HG03378 (cell line): ENCODE results near the gene NPC1L1.
"Not testable (repeated sequence)": the region's sequence is repeated elsewhere in the genome, so short reads cannot be mapped to it uniquely, and the experiment has no call there.

Experiments used
- ATAC-seq: cut with Tn5 transposase; IDR thresholded peaks from one replicate; pipeline ENCODE4 v1.9.1; 2021; ENCODE audit warnings: mild to moderate bottlenecking, moderate library complexity; ENCODE audit not compliant: unreplicated experiment

Gene NPC1L1

DNA sequence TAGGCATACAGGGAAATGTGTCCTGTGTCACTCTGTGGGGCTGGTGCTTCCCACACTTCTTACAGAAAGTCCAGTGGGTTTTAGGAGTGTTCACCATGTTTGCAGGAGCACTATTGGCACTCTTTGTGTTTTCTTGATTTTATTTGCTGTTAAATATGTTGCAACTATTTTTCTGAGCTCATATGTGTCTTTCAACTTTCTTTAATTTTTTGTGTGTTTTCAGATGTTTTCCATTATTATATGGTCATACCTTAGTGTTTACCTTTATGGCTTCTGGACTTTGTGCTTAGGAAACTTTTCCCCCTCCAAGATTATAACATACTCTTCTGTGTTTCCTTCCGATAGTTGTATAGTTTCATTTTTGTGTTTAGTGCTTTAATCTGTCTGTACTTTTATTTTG, 29.9 kb downstream of the NPC1L1 start:
- ATAC-seq, result no peak

DNA sequence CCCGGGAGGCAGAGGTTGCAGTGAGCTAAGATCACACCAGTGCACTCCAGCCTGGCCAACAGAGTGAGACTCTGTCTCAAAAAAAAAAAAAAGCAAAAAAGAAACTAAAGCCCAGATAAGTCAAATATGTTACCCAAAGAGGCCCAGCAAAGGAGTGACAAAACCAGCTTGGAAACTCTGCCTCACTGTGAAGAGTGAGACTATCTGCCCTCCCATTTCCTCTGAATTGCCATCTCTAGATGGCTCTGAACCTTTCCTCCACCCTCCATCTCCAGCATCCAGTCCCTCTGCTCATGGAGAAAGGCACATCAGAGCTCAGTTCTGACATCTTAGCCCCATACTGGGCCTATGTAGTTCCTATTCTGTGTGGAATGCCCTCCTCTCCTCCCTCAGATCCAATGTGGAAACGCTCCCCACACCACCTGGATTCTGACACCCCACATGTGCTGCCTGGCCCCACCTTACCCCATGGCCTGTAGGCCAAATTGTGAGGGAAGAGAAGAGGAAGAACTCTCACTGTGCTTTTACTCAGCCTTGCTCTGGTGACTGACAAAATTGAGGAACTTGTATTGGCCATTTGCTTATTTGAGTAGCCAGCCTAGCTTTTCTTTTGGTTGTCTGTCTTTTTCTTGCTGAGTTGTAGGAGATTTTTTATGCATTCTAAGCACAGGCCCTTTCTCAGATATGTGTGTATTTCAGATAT, 32.7 kb downstream of the NPC1L1 start:
- ATAC-seq, result no peak

DNA sequence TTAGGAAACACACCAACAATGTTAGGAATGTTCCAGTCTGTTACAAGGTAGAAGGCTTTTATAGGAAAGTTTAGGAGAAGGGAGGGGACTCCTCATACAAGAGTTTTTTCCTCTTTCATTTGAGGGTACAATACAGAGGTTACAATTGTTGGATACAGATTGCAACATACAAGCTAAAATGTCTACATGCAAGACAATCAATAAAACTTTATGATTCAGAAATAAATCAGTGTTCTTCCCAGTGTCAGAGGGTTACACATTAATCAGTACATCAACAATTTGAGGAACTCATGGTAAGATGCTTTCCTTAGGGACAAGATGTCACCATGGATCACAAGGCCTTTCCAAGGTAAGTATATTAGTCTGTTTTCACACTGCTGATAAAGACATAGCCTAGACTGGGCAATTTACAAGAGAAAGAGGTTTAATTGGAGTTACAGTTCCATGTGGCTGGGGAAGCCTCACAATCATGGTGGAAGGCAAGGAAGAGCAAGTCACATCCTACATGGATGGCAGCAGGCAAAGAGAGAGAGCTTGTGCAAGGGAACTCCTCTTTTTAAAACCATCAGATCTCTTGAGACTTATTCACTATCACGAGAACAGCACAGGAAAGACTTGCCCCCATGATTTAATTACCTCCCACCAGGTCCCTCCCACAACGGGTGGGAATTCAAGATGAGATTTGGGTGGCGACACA, 34.4 kb downstream of the NPC1L1 start:
- ATAC-seq, result not testable (repeated sequence)

DNA sequence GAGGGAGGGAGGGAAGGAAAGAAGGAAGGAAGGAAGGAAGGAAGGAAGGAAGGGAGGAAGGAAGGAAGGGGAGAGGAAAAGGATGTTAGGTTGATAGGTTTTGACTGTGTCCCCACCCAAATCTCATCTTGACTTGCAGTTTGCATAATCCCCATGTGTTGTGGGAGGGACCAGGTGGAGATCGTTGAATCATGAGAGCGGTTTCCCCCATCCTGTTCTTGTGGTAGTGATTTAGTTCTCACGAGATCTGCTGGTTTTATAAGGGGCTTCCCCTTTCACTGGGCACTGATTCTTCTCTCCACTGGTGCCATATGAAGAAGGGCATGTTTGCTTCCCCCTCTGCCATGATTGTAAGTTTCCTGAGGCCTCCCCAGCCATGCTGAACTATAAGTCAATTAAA, 35.5 kb downstream of the NPC1L1 start:
- ATAC-seq, result no peak

DNA sequence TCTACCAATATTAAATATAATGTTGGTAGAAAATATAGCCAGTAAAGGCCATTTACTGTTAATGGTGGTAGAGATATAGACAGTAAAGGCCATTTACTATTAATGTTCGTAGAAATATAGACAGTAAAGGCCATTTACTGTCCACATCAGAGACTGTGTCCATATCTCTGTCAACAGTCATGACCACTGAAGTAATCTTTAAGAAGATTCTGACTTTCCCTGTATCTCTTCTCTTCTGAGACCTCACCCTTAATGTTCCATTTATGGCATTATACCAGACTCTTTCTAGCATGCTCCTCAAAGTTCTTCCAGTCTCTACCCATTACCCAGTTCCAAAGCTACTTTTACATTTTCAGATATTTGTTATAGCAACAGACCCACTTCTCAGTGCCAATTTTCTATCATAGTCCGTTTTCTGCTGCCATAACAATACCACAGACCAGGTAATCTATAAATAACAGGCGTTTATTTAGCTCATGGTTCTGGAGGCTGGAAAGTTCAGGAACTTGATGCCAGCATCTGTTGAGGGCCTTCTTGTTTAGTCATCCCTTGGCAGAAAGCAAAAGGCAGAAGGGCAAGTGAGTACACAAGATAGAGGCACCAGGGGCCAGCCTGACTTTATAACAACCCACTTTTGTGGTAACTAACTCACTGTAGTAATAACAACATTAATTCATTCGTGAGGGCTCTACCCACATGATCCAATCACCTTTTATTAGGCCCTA, 42.7 kb downstream of the NPC1L1 start:
- ATAC-seq, result no peak

DNA sequence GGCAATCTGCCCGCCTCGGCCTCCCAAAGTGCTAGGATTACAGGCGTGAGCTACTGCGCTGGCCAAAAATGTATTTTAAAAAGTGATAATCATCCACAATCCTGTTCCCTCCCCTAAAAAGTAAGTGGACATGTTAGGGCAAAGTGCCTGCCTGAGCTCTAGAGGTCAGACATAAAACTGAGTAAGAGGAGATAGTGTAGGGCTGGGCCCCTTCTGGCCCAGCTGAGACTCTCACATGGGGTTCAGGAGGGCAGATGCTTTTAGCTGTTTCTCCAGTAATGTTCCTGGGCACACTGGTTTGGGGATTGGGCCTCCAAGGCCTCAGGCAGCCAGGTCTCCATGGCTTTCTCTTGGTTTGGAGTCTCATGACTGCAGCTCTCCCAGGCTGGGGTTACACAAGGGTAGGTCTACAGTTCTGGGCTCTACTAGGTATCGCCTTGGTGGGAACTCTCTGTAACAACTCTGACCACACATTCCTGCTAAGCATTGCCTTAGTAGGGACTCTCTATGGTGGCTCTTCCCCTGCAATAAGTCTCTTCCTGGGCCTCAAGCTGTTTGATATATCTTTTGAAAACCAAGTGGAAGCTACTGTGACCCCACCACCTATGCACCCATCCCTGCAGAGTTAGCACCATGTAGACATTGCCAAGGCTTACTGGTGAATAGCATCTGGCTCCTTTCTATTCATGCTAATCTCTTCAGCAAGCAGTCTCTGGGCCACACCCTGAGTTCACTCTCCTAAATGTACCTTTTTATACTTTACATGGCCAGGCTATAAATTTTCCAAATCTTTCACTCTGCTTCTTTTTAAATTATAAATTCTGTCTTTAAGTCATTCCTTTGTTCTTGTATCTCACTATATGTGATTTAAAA, 43.7 kb downstream of the NPC1L1 start:
- ATAC-seq, result no peak

DNA sequence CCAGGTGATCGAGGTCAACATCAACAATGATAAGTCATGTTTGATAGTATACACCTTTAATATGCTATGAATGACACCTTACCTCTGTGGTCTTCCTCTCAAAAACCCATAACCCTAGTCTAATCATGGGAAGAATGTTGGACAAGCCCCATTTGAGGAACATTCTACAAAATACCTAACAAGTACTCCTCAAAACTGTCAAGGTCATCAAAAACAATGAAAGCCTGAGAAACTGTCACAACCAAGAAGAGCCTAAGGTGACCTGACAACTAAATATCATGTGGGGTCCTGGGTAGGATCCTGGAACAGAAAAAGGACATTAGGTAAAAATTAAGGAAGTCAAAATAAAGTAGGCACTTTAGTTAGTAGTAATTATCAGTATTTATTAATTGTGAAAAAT, 44.7 kb downstream of the NPC1L1 start:
- ATAC-seq, result no peak

DNA sequence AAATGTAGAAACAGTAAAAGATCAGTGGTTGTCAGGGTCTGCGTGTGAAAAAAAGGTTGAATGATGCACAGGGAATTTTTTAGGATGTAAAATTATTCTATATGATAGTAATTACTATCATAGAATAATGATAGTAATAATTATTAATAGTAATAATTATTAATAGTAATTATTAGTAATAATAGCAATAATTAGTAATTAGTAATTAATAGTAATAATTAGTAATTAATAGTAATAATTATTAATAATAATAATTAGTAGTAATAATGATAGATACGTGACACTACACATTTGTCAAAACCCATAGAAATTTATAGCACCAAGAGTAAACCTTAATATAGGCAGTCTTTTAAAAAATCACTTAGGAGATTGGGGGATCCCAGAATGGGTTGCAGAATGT, 46.2 kb downstream of the NPC1L1 start:
- ATAC-seq, result no peak

DNA sequence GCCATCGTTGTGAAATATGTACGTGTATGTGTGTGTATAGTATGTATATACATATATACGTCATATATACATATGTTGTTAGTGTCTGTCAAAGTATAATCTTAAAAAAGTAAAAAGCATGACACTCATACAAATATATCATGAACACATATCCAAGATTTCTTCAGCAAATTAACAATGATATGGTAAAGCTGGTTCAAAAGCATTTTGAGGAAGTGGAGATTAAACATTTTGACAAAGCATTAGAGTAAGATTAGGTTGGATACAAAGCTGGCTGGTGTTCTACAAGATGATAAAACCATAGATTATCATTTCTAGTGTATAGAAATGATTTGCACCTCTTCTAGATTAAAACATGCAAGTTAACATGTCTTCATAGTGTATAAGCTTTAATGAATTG, 49.9 kb downstream of the NPC1L1 start:
- no peak for ATAC-seq

DNA sequence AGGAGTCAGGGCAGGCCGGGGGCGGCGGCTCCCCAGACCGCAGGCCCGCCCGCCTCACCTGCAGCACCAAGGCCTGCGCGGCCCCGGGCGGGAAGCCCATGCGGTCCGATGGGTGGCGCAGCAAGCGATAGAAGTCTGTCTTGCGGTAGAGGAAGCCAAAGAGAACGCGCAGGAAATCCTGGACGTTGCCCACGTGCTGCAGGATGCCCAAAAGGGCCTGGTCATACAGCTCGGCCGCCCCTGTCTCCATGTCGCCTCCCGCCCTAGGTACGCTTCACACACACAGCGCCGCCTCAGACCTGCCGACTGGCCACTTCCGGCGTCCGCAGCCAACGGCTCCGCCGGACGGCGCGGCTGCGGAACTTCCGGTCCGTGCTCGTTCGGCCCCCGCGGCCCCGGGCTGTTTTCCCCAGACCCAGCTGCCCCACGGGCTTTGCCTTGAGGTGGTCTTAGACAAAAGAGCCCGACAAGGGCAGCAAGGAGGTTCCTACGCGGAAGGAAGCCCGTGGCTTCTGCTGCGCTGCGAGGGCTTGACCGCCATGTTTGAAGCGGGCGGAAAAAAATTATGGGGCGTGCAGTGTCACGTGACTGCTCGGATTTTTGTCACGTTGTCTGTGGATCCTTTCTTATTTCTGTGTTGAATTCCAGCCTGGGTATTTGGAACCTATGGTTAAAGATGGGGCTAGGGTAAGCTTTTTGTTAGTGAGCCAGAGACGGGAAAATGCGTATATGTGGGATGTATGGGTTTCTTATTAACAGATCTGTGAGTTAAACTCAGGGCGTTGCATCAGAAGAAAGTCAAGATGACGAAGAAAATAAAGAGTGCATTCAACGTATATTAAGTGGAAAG, 50.6 kb downstream of the NPC1L1 start, which contains the start of gene NUDCD3:
NUDCD3 (minus strand) TSS at position 308 of the 850 bp plus-strand sequence; CDS start at position 250, 58 bp downstream.
- ATAC-seq, result peak; percentile 84

DNA sequence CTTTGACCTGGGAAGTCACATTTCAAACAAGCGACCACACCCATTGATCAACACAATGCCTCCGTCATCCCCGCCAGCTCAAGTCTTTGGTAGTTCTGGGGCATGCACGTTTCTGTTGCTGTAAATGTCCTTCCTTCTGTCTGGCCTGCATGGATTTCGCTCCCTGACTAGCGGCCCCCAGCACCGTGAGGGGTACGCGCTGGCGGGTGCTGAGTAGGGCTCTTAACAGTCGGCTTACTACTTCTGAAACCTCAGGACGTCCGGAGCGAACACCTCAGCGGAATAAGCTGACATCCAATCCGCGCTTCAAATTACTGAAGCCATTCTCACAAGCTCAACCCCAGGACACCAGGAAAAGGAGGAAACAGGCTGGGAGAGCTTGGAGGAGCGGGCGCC, 51.2 kb downstream of the NPC1L1 start:
- peak; percentile 8 for ATAC-seq

DNA sequence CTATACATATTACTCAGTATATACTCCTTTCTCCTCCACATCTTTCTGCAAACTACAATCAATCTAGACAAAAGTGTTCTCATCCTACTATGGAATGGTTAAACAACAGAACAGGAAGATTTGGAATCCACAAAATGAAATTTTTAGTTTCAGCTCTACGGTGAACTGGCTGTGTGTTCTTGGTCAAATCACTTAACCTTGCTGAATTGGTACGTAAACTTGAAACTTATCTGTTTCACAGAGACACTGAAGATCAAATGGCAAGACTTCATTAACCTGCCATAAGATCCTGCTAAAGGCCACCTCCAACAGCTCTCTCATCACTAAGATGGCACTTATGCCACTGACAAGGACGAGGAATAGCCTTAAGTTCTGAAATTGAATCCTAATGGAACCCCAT, 52.2 kb downstream of the NPC1L1 start:
- ATAC-seq, result no peak

DNA sequence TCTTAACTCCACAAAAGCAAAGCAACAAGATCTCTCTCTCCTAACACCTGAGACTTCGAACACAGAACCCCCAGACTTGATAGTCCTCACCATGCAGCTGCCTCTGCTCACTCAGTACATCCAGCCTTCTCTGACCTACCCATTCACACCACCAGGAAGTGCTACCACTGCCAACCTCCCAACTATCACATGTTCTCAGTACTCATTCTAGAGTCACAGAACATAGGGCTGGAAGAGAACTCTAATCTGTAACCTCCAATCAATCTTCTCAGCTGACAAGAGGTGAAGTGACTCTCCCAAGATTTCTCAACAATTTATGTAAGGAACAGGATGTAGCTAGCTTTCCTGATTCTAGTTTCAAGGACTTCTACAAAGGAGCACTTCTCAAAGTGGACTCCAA, 54.4 kb downstream of the NPC1L1 start:
- no peak for ATAC-seq

DNA sequence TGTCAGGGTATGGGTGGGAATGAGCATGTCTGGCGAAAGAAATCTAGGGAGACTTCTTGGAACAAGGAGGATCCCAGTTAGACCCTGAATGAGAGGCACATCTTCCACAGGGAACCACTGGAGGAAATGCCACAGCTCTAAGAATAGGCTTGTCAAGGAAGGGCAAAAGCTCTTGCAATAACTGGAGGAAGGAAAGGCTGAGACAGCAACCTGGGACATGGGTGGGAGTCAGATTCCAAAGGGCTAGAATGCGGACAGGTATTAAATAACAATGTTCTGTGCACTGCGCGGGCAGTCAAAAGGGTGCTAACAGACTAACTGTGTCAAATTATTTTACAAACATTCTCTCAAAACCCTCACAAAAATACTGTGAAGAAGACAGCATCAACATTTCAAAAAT, 55.1 kb downstream of the NPC1L1 start:
- ATAC-seq, result no peak

DNA sequence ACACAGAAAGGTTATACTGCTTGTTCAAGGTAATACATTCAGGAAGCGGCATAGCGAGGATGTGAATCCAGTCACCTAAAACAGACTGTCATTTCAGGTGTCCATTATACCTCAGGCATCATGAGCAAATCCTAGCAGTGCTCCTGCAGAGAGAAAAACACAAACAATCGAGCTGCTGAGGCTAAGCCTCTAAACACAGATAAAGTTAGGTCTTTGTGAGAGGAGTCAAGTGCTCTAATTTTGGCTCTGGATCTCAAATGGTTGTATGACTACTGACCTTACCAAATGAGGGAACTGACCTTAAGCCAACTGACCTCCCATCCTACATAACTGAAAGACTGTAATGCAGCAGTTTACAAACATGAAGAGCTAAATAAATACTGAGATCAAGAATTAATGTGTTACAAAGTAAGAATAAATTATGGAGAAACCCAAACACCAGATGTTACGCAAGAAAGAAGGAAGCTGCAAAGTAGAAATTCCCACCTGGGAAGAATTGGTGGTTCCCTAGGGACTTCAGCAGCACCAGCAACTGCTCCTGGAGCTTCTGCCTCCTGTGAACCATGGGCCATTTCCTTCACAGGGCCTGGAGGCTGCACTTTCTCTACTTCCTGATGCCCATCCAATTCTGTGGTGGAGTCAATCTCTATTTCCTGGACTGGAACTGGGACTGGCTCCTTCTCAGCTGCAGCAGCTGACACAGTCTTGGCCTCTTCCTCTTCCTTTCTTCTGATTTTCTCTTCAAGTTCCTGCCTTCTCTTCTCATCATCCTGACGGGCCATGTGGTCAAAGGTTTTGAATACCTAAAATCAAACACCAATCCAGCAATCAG, 56.4 kb downstream of the NPC1L1 start:
- no peak for ATAC-seq

DNA sequence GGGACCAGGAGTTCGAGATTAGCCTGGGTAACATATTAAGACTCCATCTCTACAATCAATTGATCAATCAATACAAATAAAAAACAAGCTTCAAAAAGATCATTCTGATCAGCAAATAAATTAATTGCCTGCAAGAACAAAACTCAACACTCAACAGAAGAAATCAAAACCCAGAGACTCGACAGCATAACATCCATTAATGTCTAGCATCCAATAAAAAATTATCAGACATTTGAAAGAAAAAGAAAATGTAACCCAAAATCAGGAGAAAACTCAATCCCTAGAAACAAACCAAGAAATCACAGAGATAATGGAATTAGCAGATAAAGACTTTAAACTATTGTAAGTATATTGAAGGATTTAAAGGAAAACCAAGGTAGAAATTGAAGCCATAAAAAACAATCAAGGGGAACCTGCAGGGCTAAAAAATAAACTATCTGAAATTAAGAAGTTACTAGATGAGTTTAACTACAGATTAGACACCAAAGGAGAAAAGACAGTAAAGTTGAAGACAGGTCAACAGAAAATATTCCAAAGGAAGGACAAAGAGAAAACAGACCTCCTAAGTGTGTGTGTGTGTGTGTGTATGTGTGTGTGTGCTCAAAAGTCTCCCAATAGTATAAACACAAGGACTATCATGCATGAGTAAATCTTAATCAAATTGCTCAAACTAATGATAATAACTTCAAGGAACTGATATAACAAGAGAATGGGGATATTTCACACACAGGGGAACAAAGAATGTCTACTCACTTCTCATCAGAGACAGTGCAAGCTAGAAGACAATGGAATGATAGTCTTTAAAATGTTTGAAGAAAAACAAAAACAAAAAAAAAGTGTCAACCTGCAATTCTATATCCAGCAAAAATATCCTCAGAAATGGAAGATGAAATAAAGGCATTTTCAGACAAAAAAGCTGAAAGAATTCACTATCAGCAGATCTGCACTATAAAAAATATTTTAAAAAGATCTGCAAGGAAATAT, 58.3 kb downstream of the NPC1L1 start:
- no peak for ATAC-seq

DNA sequence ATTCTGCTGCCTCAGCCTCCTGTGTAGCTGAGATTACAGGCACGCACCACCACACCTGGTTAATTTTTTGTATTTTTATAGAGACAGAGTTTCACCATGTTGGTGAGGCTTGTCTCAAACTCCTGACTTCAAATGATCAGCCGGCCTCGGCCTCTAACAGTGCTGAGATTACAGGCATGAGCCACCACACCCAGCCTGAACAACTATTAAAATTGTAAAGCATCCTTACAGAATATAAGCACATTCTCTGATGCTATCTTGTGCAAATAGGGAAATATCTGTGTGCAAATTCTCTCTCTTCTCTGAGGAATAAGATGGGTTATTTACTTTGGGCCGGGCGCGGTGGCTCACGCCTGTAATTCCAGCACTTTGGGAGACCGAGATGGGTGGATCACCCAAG, 63.2 kb downstream of the NPC1L1 start:
- ATAC-seq, result no peak
